Activated T-cell treated with anti-CD3 and anti-CD28 coated beads, Interleukin-2, amount 50 U/mL, for 4 hours (primary cell): ENCODE results near the gene SETD5. TPM values are rescaled to one million over a fixed set of nuclear protein-coding genes. Genes with fewer than 3 reads are reported as not detected.
"Not testable (repeated sequence)": the region's sequence is repeated elsewhere in the genome, so short reads cannot be mapped to it uniquely, and the experiment has no call there.

ENCODE experiments used
- ATAC-seq, 2 donors: fragments of 200-7000 bp; cut with Tn5 transposase; one replicate each; pipeline ENCODE4 v1.10.0; 2021
- DNase-seq: peaks from one replicate; pipeline ENCODE4 v3.0.0-alpha.2; 2020
- H3K27me3 Mint-ChIP-seq: one replicate; pipeline ENCODE4 v1.8.0; 2021; ENCODE audit warnings: low read depth, mixed read lengths
- H3K36me3 Mint-ChIP-seq: one replicate; pipeline ENCODE4 v1.8.0; 2022; ENCODE audit warnings: mixed read lengths; ENCODE audit not compliant: insufficient read depth
- H3K4me1 Mint-ChIP-seq: one replicate; pipeline ENCODE4 v1.8.0; 2021; ENCODE audit warnings: low read depth, mixed read lengths
- H3K4me3 Mint-ChIP-seq: one replicate; pipeline ENCODE4 v1.8.0; 2021; ENCODE audit warnings: mild to moderate bottlenecking, moderate library complexity, mixed read lengths
- H3K9me3 Mint-ChIP-seq: one replicate; pipeline ENCODE4 v1.8.0; 2021; ENCODE audit warnings: mixed read lengths
- total RNA-seq, 3 donors: library from RNA; stranded (reverse); gene quantifications; one replicate each; pipeline ENCODE4 v1.2.1, GENCODE V29; 2021

Gene SETD5
- total RNA-seq, 3 donors from 2014 or later: 67.3 to 78.1 (median 71.8) TPM

DNA sequence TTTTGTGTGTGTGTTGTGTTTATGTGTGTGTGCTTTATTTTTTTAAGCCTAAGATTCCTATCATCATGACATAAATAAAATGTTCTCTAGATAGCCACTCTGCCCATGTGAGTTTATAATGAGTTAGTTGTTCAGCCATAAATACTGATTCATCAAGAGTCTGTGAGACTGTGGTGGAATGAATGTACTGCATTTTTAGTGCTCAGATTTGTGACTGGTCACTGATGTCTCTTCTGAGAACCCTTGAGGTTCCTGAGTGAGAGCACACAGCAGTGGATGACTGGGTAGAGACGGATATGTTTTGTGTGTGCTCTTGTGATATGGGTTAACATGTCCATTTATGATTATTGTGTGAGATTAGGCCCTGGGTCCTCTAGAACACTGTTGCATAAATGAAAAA is 51.2 kb downstream of the SETD5 start:
- H3K4me3 Mint-ChIP-seq: no peak overlapping the region
- ATAC-seq: no peak
- H3K4me1 Mint-ChIP-seq: peaks cover 22% of the 10 kb centered on the region
- H3K36me3 Mint-ChIP-seq: peaks cover 47% of the 10 kb centered on the region
- H3K27me3 Mint-ChIP-seq: no peaks in the 10 kb centered on the region
- H3K9me3 Mint-ChIP-seq: no peaks in the 10 kb centered on the region
- DNase-seq: no peak

- no peaks in the 10 kb centered on the region for H3K27me3 Mint-ChIP-seq
- no peak overlapping the region for H3K4me3 Mint-ChIP-seq
- peaks cover 22% of the 10 kb centered on the region for H3K4me1 Mint-ChIP-seq
- ATAC-seq (no peak), DNase-seq (no peak)
- H3K36me3 Mint-ChIP-seq: peaks cover 44% of the 10 kb centered on the region
- no peaks in the 10 kb centered on the region for H3K9me3 Mint-ChIP-seq
Observed at GRCh38 chr3:9450126-9450525, 52.7 kb downstream of the SETD5 start.

DNA sequence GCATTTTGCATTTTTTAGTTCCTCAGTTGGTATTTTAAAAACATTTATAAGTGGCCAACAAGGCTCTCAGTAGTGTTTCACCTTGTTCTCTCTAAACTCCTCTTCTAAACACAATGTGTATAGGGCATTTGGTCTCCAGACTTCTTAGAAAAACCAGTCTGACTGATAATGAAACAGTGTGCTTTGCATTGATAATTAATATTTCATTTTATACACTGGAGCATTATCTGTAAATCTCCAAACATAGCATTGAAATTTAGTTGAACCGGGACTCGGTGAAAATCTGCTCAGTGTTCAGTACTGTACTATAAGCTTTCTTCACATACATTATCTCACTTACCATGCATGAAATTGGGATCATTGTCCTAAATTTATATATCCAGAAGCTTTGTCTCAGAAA is 53.6 kb downstream of the SETD5 start:
- no peak for DNase-seq
- Mint-ChIP-seq H3K4me1 (peaks cover 22% of the 10 kb centered on the region), H3K9me3 (no peaks in the 10 kb centered on the region), H3K4me3 (no peak overlapping the region), H3K36me3 (peaks cover 43% of the 10 kb centered on the region), H3K27me3 (no peaks in the 10 kb centered on the region)
- ATAC-seq: no peak

GRCh38 chr3:9452417-9452816 is 55.0 kb downstream of the SETD5 start:
- no peaks in the 10 kb centered on the region for H3K27me3 Mint-ChIP-seq
- DNase-seq (no peak), ATAC-seq (no peak)
- no peak overlapping the region for H3K4me3 Mint-ChIP-seq
- H3K9me3 Mint-ChIP-seq: no peaks in the 10 kb centered on the region
- H3K4me1 Mint-ChIP-seq: peaks cover 22% of the 10 kb centered on the region
- peaks cover 37% of the 10 kb centered on the region for H3K36me3 Mint-ChIP-seq

DNA sequence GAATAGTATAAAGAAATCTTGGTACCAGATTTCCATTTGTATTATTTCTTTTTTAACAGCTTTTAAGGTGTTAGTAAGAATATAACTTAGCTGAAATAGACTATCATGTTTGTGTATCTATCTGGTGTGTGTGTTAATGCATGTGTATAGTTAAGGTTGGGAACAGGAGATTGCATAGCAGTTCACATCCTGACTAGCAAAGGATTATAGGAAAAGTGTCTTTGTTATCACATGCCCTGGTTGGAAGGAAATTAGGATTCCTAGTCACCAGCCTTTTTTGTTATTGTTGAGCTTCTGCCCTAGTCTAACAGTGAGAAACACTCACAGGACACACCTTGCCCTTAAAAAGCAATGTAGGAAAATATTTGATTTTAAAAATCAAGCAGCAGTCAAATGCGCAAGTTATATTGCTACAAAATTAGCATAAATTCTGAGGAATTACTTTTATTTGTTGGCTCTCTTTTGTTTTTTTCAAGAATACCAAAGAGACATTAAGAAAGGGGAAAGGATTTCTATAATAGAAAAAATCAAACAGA is 58.2 kb downstream of the SETD5 start:
- Mint-ChIP-seq H3K36me3 (peaks cover 26% of the 10 kb centered on the region), H3K27me3 (no peaks in the 10 kb centered on the region), H3K4me1 (peaks cover 14% of the 10 kb centered on the region), H3K4me3 (no peak overlapping the region), H3K9me3 (no peaks in the 10 kb centered on the region)
- no peak for ATAC-seq
- no peak for DNase-seq

GRCh38 chr3:9467451-9467850 is 70.0 kb downstream of the SETD5 start:
- no peak for DNase-seq
- peaks cover 66% of the 10 kb centered on the region for H3K36me3 Mint-ChIP-seq
- H3K27me3 Mint-ChIP-seq: no peaks in the 10 kb centered on the region
- no peak overlapping the region for H3K4me3 Mint-ChIP-seq
- H3K4me1 Mint-ChIP-seq: peaks cover 3% of the 10 kb centered on the region
- H3K9me3 Mint-ChIP-seq: no peaks in the 10 kb centered on the region
- ATAC-seq: peak in 1 of 2 donors; percentile 47

GRCh38 chr3:9468460-9468859 is 71.0 kb downstream of the SETD5 start:
- ATAC-seq (peak; percentile 83 to 88), DNase-seq (no peak)
- no peaks in the 10 kb centered on the region for H3K27me3 Mint-ChIP-seq
- no peaks in the 10 kb centered on the region for H3K9me3 Mint-ChIP-seq
- H3K4me1 Mint-ChIP-seq: peaks cover 3% of the 10 kb centered on the region
- peaks cover 75% of the 10 kb centered on the region for H3K36me3 Mint-ChIP-seq
- H3K4me3 Mint-ChIP-seq: no peak overlapping the region

GRCh38 chr3:9469986-9470385 is 72.6 kb downstream of the SETD5 start:
- H3K4me3 Mint-ChIP-seq: no peak overlapping the region
- peaks cover 74% of the 10 kb centered on the region for H3K36me3 Mint-ChIP-seq
- no peaks in the 10 kb centered on the region for H3K9me3 Mint-ChIP-seq
- DNase-seq: no peak
- ATAC-seq: no peak
- no peaks in the 10 kb centered on the region for H3K27me3 Mint-ChIP-seq
- H3K4me1 Mint-ChIP-seq: peaks cover 3% of the 10 kb centered on the region

GRCh38 chr3:9473496-9474065 is 76.2 kb downstream of the SETD5 start:
- Mint-ChIP-seq H3K36me3 (peaks cover 76% of the 10 kb centered on the region), H3K4me1 (peaks cover 2% of the 10 kb centered on the region), H3K9me3 (no peaks in the 10 kb centered on the region), H3K27me3 (no peaks in the 10 kb centered on the region), H3K4me3 (no peak overlapping the region)
- DNase-seq (no peak), ATAC-seq (no peak)

- no peak for ATAC-seq
- H3K4me1 Mint-ChIP-seq: peaks cover 2% of the 10 kb centered on the region
- peaks cover 80% of the 10 kb centered on the region for H3K36me3 Mint-ChIP-seq
- no peak overlapping the region for H3K4me3 Mint-ChIP-seq
- DNase-seq: no peak
- no peaks in the 10 kb centered on the region for H3K27me3 Mint-ChIP-seq
- H3K9me3 Mint-ChIP-seq: no peaks in the 10 kb centered on the region
Observed at GRCh38 chr3:9474482-9474881, 77.1 kb downstream of the SETD5 start.

DNA sequence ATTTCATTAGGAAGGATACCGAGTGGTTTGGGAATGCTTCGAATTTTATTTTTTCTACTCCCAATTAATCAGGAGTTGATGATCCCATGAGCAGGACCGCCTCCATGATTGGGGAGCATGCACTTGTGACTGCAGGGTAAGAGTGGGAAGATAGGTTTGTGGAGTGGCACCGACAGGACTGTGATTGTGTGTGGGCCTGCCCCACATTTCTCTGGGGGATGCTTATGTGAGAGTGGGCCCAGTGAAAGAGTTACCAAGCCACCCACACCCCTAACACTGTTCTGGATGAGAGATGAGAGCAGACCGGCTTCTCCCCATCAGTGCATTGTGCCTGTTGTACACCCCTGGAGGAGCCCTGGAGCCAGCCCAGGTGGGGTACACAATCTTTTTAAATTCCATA is 79.5 kb downstream of the SETD5 start:
- no peak for DNase-seq
- H3K9me3 Mint-ChIP-seq: no peaks in the 10 kb centered on the region
- H3K27me3 Mint-ChIP-seq: no peaks in the 10 kb centered on the region
- H3K4me3 Mint-ChIP-seq: no peak overlapping the region
- H3K36me3 Mint-ChIP-seq: peaks cover 73% of the 10 kb centered on the region
- ATAC-seq: no peak
- H3K4me1 Mint-ChIP-seq: no peaks in the 10 kb centered on the region

- Mint-ChIP-seq H3K36me3 (peaks cover 58% of the 10 kb centered on the region), H3K4me1 (no peaks in the 10 kb centered on the region), H3K4me3 (no peak overlapping the region), H3K27me3 (no peaks in the 10 kb centered on the region), H3K9me3 (no peaks in the 10 kb centered on the region)
- ATAC-seq (no peak), DNase-seq (no peak)
Observed at GRCh38 chr3:9480265-9480664, 82.8 kb downstream of the SETD5 start.

DNA sequence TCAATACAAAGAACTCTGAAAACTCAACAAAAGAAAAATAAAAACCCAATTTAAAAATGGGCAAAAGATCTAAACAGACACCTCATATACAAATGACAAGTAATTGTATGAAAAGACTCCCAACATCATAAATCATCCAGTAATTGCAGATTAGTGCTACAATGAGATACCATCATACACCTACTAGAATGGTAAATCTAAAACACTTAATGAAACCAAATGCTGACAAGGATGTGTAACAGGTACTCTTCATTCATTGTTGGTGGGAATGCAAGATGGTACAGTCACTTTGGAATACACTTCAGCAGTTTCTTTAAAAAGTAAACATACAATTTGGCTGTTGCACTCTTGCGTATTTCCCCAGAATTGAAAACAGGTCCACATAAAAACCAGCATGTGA is 87.8 kb downstream of the SETD5 start:
- Mint-ChIP-seq H3K4me1 (no peaks in the 10 kb centered on the region), H3K9me3 (peaks cover 7% of the 10 kb centered on the region), H3K36me3 (peaks cover 35% of the 10 kb centered on the region), H3K27me3 (no peaks in the 10 kb centered on the region), H3K4me3 (no peak overlapping the region)
- DNase-seq (no peak), ATAC-seq (no peak)

DNA sequence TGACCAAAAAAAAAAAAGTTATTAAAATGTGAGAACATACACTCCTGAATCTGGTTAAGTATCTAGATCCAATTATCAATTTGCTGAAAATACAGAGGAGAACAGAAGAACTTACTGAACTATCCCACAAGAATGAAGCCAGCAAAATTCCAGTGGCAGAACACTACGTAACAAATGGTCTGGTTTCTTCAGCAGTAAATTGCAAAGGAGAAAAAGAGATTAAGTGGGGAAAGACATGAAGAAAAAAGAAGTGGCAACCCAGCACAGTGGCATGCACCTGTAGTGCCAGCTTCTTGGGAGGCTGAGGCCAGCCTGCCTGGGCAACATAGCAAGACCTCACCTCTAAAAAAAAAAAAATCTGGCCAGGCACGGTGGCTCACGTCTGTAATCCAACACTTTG is 94.1 kb downstream of the SETD5 start:
- Mint-ChIP-seq H3K36me3 (peaks cover 14% of the 10 kb centered on the region), H3K4me3 (no peak overlapping the region), H3K4me1 (no peaks in the 10 kb centered on the region), H3K27me3 (no peaks in the 10 kb centered on the region), H3K9me3 (peaks cover 7% of the 10 kb centered on the region)
- no peak for DNase-seq
- no peak for ATAC-seq

DNA sequence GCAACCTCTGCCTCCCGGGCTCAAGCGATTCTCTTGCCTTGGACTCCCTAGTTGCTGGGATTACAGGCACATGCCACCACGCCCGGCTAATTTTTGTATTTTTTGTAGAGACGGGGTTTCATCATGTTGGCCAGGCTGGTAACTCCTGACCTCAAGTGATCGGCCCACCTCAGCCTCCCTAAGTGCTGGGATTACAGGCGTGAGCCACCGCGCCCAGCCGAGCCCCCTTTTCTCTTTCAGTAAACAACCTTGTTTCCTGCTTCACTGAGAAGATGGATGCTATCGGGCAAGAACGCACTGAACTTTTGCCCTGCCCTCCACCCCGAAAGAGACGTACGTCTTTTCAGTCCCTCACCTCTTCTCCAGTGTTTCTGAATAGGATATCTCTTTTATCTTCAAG is 96.6 kb downstream of the SETD5 start:
- not testable (repeated sequence) for H3K9me3 Mint-ChIP-seq, DNase-seq, H3K36me3 Mint-ChIP-seq, H3K27me3 Mint-ChIP-seq, H3K4me1 Mint-ChIP-seq, ATAC-seq, H3K4me3 Mint-ChIP-seq
